ENCODE results near the gene NELL2.

NELL2 gene

DNA sequence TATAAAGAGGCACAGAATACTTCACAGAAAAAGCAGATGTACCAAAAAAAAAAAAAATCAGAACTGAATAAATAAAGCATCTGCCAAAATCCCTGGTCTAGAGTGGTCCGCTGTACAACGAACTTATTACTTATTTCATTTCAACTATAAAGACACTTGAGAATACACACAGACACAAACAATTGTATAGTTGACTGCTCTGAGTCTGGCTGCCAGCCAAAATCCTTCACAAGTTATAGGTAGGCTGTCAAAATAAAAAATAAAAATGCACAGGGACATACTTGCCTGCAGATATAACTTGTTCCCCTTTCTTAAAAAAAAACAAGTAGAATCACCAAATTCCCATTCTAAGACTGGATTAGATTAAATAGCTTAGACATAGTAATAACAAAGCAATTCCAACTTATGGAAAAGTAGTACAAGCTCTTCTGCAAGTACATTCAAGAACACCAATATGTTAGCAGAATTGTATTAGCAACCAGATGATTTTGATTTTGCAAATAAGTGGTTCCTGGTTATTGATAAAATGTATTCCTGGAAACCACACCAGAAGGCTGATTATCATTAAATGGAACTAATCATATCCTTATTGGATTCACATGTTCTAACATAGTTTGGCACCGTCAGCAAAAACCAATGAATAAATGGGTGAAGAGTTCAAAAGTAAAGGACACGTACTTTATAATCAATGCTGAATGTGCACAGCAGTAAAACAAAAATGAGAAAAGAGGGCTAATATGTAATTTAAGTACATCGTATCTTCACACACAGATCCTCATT lies 248.5 kb downstream of the NELL2 start:
- no peak for DNase-seq (ENCODE audit: low read depth in 1 of 2, low spot score in 1 of 2)

DNA sequence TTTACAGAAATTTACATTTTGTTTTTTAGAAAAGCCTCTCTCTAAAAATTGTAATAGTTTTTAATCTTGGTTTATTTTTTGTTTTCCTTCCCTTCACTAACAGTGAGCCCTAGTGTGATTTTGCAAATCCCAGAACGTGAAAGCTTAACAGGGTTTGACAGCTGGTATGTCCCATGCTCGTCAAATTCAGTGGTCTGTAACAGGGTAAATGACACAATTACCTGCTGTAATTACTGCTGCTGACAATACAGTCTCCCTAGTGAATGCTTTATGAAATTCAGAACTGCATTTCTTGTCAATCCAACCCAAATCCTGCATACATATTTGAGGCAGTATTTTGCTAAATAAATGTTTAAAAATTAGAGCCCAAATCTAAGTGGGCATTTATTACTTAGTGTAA lies 249.2 kb downstream of the NELL2 start:
- no peak for DNase-seq (ENCODE audit: low read depth in 1 of 2, low spot score in 1 of 2)

DNA sequence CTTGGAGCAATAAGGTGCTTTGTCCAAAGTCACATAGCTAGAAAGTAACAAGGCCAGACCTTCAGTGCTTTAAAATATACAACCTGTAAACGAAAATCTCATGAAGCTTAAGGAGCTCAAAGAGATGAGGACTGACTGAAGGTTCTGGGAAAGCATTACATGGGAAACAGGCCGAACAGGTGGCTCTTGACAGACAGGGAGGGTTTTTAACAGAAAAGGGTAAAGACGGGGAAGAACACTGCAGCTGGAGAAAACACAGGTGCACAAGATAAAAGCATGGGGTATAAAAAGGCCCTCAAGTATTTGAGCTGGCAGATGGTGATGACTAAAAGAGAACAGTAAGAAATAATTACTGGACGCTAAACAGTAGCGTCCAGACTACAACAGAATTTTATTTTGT lies 257.2 kb downstream of the NELL2 start:
- no peak for DNase-seq (ENCODE audit: low read depth in 1 of 2, low spot score in 1 of 2)

DNA sequence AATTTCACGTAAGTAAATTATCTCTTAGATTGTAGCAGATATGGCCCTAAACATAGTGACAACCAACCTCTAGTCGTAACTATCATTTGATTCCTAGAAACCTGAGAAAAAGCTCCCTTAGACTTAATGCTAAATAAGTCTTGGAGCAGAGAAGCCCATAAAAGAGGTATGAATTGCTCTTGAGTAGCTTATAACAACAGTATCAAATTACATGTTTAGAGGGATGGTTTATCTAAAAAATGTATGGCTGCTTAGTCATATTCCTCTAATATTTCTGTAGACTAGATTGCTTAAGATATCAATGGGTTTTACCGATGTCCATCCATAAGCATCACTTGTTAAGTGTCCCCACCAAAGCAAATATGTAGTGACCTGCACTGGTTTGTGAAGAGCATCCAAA lies 259.7 kb downstream of the NELL2 start:
- no peak for DNase-seq (ENCODE audit: low read depth in 1 of 2, low spot score in 1 of 2)

DNA sequence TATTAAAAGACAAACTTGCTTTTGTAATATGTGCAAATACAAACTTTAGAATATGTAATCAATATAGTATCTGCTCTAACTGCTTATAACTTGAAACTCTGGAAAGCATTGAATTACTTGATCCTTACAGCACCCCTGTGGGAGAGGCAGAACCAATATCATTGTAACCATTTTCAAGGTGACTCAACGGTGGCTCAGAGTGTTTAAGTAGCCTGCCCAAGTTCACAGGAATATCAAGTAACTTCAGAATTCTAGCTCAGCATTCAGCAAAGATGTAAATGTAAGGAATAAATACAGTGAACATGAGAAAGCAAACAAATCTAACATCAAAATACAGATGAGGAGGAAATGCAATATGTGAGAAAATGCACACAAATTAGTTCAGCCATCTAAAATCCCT lies 264.6 kb downstream of the NELL2 start:
- DNase-seq (ENCODE audit: low read depth in 1 of 2, low spot score in 1 of 2): no peak

DNA sequence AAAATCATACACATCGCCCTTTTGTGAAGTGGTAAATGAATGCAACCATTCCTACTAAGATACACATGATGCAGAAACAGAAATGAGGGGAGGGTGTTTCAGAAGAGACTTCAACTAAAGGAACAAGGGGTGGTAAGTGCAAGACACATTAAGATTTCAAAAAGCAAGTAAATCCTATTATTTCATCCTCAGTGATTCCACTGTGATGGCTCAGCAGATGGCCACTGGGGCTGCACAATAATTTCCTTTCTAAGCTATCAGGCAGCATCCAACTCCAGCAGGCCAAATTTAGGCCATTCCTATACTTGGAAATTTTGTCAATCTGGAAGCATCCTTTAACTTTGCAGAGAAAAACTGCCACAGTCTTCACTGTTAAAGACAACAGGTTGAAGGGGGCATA lies 272.4 kb downstream of the NELL2 start:
- DNase-seq (ENCODE audit: low read depth in 1 of 2, low spot score in 1 of 2): no peak

DNA sequence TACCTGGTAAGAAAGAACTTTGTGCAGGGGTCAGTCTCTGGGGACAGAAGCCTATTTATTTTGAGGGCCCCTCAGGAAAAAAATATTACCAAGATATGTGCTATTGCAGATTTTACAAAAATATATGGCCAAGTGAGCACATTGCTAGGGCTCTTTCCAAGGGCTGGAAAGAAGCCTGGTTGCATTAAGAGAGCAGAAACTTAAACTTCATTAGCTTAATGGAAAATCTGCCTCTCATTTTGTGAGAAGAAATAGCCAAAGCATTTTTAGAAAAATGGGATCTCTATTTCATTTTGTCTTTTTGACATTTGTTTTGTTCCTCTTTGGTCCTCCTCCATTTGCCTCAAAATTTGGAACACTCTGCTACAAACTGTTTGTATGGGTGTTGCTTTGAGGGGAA lies 283.5 kb downstream of the NELL2 start:
- no peak for DNase-seq (ENCODE audit: low read depth in 1 of 2, low spot score in 1 of 2)

DNA sequence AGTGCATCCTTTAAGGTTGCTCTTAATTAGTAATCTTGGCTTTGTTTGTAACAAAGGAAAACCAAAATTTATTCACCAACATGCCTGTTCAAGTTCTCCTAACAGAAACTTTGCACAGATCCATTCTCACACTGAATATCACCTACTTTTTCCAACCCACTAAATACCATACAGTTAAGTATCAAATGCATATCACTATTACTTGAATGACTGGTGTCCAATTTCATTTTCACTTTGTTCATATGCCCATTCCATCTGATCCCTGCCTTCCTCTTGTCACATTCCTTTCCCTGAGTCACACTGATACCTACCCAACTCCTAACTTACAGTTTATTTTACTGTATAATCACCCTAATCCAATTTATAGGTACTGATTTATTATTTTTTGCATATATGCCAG lies 286.4 kb downstream of the NELL2 start:
- DNase-seq (ENCODE audit: low read depth in 1 of 2, low spot score in 1 of 2): no peak

DNA sequence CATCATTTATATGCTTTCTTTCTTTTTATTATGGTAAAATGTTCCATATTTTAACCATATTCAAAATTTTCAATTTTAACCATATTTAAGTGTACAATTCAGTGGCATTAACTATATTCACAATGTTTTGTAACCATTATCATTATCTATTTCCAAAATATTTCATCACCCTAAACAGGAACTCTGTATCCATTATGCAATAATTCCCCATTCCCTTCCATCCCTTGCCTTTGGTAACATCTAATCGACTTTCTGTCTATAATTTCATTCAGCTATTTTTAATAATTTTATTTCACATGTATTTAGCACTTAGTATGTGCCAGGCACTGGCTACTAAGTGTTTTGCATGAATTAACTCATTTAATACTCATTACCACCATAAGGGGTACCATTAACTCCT lies 287.5 kb downstream of the NELL2 start:
- no peak for DNase-seq (ENCODE audit: low read depth in 1 of 2, low spot score in 1 of 2)

DNA sequence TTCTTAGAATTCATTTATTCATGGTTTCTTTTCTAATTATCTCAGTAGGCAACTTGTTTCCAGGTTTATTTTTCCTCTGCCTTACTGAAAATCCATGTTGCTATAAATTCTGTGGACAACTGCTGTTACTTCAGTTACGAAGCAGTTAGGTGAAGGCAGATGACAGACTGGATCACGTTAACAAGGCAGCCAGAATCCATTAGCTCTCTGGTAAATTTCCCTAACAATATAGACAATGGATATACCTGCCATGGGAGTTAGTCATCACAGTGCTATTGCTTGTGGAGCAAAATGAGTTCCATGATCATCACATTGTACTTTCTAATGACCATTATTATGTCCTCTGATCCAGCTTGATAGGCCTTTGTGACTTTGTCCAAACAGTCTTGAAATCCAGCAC lies 291.5 kb downstream of the NELL2 start:
- no peak for DNase-seq (ENCODE audit: low read depth in 1 of 2, low spot score in 1 of 2)

DNA sequence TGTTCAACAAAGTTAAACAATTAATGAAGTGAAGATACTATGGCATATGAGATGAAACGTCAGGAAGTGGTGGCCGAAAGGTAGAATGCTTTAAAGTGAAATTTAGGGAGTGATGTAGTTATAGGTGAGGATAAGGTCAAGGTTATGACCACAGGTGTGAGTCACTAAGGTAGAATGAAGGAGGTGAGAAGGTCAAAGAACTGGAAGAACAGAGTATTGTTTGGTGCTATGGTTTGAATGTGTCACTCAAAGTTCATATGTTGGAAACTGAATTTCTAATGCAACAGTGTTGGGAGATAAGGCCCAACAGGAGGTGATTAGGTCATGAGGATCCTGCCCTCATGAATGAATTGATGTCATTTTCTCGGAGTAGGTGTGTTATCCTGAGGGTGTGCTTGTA lies 293.6 kb downstream of the NELL2 start:
- DNase-seq (ENCODE audit: low read depth in 1 of 2, low spot score in 1 of 2): no peak

DNA sequence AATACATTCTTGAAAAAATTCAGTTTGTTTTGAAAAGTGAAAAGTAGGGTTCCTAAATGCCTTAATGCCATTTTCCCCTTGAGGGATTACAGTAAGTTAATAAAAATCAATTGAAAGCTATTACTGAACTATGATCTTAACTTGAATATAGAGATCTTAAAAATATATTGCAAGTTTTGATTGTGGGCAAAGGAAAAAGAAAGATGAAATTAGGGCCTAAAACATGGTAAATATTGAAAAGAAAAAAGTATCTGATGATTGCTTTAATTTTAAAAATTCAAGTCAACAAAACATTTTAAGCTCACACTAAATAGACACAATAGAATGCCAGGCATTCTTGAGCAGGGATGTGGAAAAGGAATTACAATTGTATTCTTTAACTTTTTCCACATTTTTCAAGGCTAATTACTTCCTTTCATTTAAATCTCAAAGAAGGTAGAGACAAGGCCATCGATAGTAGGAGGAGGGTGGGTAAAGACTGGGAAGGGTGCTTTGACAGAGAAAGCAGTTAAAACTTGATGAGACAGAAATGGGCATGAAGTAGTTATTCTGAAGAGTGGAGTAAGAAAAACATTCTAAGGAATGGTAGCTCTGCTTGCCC lies 294.4 kb downstream of the NELL2 start:
- DNase-seq (ENCODE audit: low read depth in 1 of 2, low spot score in 1 of 2): no peak

DNA sequence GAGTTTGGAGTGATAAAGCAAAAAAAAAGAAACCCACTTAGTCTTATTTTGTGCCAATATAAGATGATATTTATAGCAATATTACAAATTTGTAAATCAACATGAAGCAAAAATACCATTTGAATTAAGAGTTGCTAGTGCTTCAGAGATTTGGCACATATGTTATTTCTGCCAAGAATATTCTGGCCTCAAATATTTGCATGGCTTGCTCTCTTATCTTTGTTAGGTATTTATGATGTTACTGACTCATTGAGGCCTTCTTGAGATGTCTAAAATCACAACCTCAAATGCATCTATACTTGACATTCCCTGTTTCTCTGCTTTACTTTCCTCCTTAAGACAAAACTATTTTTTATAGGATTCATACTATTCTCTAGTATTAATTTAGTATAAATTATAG lies 301.5 kb downstream of the NELL2 start:
- no peak for DNase-seq (ENCODE audit: low read depth in 1 of 2, low spot score in 1 of 2)

DNA sequence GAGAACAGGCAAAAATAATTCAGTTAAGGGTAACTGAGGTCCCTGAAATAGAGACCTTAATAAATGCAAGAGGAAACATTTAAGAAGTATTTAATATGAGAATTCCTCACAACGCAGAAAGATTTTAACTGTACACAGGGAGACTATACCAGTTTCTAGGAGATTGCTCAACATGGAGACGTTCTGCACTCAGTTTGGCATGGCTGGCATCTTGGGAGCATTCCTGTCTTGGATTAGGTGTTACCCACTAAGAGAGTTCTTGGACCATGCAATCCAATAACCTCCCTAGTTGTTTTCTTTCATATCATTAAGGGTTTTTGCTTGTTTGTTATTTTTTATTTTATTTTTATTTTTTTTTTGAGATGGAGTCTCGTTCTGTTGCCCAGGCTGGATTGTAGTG lies 302.4 kb downstream of the NELL2 start:
- no peak for DNase-seq (ENCODE audit: low read depth in 1 of 2, low spot score in 1 of 2)

DNA sequence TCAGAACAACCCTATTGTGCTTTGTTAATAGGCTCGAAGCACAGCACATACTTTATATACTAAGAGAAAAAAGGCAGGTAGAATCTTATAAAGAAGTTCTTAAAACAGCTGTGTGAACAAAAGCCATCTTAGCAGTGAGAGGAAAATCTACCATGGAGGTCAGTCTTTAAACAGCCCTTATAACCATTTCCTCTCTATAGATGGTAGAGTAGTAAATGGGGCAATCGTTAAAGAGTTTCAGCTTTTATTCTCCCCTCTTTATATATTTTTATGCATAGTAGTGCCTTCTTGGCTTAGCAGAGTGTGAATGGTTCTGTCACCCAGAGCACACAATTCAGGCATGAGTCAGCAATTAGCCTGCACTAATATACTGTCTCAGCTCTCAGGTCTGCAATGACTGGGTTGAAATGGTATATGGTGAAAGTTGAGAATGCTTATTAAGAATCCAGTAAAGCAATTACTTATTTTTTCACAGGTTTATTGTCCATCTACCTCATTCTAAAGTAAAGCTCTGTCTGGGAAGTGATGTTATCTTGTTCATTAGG lies 305.0 kb downstream of the NELL2 start:
- DNase-seq (ENCODE audit: low read depth in 1 of 2, low spot score in 1 of 2): no peak

DNA sequence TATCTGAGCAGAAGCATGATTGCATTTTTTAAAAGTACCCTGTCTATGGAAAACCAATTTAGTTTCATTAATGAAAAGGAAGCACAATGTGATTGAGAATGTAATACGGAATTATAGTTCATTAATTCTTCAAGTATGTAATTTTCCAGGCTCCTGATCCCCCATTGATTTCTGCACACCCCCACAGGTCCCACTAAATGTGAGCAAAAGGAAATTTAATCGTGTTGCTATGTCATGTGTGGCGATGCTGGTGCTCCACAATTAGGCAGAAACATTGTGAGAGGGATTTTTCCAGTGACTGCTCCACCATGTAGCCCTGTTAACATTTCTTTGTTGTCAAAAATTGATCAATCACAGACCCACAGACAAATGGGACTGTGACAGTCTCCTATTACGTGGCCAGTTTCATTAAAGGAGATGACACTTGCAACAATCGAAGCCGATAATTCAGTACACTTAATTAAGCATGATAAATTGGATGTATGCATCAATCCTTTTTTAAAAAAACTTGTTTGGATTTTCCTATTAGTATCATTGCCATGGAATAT lies 306.0 kb downstream of the NELL2 start:
- no peak for DNase-seq (ENCODE audit: low read depth in 1 of 2, low spot score in 1 of 2)

DNA sequence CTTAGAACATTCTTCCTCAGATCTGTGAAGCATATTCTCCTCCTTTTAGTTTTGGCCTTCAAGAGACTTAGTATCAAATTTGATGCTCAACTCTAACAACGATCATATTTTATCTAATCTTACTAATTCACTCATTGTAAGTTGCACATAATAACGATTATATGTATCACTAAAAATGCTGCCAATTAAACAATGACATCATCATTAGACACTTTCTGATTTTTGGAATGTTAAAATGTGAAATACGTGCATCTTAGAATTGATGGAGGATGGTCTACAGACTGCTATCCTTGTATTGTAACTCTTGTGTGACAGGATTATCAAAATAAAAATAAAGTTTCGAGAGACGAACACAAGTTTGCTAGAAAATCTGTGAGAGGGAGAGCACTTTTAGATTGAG lies 311.0 kb downstream of the NELL2 start:
- DNase-seq (ENCODE audit: low read depth in 1 of 2, low spot score in 1 of 2): no peak

DNA sequence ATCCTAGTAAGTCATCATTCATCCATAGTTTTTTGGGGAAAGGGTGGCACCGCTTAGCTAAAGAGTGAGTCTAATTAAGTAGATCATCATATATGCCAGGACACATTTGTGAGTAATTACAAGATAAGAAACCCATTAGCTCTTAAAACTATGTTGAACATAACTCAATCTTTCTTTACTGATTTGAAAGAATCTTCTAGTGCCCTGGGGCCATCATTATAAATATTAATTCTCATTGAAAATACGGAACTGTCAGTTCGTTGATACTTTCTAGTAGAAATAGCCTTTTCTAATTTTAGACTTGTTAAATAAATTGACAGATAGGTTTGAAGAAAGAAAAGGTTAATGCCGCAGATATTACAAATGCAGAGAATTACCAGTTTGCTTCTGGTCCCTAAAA lies 312.6 kb downstream of the NELL2 start:
- DNase-seq (ENCODE audit: low read depth in 1 of 2, low spot score in 1 of 2): no peak

DNA sequence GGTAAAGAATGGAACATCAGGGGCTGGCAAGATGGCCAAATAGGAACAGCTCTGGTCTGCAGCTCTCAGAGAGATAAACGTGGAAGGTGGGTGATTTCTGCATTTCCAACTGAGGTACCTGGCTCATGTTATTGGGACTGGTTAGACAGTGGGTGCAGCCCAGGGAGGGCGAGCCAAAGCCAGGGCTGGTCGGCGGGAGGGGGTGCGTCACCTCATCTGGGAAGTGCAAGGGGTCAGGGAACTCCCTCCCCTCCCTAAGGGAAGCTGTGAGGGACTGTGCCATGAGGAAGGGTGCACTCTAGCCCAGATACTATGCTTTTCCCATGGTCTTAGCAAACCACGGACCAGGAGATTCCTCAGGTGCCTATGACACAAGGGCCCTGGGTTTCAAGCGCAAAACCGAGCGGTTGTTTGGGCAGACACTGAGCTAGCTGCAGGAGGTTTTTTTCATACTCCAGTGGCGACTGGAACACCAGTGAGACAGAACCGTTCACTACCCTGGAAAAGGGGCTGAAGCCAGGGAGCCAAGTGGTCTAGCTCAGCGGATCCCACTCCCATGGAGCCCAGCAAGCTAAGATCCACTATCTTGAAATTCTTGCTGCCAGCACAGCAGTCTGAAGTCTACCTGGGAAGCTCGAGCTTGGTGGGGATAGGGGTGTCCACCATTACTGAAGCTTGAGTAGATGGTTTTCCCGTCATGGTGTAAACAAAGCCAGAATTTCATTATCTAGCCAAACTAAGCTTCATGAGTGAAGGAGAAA lies 317.6 kb downstream of the NELL2 start:
- no peak for DNase-seq (ENCODE audit: low read depth in 1 of 2, low spot score in 1 of 2)

DNA sequence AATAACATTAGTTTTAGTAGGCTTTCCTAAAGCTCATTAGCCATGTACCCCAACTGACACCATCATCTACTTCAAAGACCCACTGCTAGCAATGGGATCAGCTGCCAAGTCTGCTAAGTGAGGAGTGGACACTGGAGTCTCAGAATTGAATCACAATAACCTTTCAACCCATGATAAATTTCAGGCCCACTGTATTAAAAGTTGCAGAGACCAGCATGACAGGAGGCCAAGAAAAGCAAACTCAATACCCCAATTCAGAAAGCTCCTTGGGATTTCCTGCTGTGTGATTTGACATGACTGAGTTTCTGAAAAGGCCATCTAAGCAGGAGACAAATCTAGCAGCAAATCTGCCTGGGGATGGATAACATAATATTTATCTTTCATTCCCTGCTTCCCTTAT lies 320.7 kb downstream of the NELL2 start:
- DNase-seq (ENCODE audit: low read depth in 1 of 2, low spot score in 1 of 2): no peak

DNA sequence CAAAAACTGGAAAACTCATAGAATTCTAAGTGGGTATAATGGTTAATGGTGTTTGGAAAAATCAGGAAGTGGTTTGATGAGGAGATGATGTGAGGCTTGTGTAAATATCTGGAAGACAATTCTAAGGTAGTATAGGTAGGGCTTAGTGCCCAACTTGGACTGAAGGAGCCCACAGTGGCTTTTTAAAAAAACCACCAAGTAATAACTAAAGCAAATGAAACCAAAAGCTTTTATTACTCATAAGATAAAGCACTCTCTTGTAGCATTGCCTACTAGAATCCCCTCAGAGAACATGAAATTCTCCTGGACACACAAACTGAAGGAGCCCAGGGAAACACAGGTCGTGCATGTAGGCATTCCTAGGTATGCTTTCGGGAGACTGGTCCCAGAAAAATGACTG lies 324.5 kb downstream of the NELL2 start:
- DNase-seq (ENCODE audit: low read depth in 1 of 2, low spot score in 1 of 2): no peak

DNA sequence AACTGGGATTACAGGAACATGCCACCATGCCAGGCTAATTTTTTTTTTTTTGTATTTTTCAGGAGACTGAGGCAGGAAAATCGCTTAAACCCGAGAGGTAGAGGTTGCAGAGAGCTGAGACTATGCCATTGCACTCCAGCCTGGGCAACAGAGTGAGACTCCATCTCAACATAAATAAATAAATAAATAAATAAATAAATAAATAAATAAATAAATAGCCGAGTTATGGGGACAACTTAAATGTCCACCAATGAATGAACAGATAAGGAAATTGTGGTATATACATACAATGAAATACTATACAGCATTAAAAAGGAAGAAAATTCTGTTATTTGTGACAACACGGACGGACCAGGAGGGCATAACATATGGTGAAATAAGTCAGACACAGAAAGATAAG lies 325.7 kb downstream of the NELL2 start:
- DNase-seq (ENCODE audit: low read depth in 1 of 2, low spot score in 1 of 2): no peak

All from activated CD4-positive, alpha-beta T cell treated with anti-CD3 and anti-CD28 coated beads, Interleukin-2, amount 50 U/mL, for 24 hours (primary cell).